SKM-1 treated with dmso at 0.1 percent for 144 hours (cell line): ENCODE measurements around the gene SPEF2.
A peak's percentile ranks its signal among the peaks of the same experiment; 100 is the strongest.
"Not testable (repeated sequence)": the region's sequence is repeated elsewhere in the genome, so short reads cannot be mapped to it uniquely, and the experiment has no call there.

ENCODE experiments used
- DNase-seq: peaks from one replicate; lab custom pipeline; 2025; ENCODE audit not compliant: unreplicated experiment; lab: John Stamatoyannopoulos, UW

Gene SPEF2

GRCh38 chr5:35852773-35853172, 235.1 kb downstream of the SPEF2 start:
- DNase-seq, result no peak

GRCh38 chr5:35853631-35854030, 236.0 kb downstream of the SPEF2 start:
- peak; percentile 21 for DNase-seq

GRCh38 chr5:35854248-35854647, 236.6 kb downstream of the SPEF2 start:
- no peak for DNase-seq

- DNase-seq, result no peak
Measured at GRCh38 chr5:35855187-35855586, 237.5 kb downstream of the SPEF2 start.

GRCh38 chr5:35856186-35856764, 238.6 kb downstream of the SPEF2 start:
- DNase-seq, result not testable (repeated sequence)

- DNase-seq, result peak; percentile 92
Measured at GRCh38 chr5:35856765-35857351, 239.2 kb downstream of the SPEF2 start, which contains the start of gene IL7R. Gene IL7R (plus strand): TSS chr5:35856891. CDS start chr5:35856978, 87 bp downstream.

GRCh38 chr5:35857606-35858205, 240.0 kb downstream of the SPEF2 start:
- no peak for DNase-seq

GRCh38 chr5:35859101-35859661, 241.5 kb downstream of the SPEF2 start:
- no peak for DNase-seq

- DNase-seq, result no peak
Measured at GRCh38 chr5:35860686-35861085, 243.0 kb downstream of the SPEF2 start.

GRCh38 chr5:35861718-35862117, 244.1 kb downstream of the SPEF2 start:
- DNase-seq, result no peak

- DNase-seq, result no peak
Measured at GRCh38 chr5:35862126-35862525, 244.5 kb downstream of the SPEF2 start.

GRCh38 chr5:35863159-35863558, 245.5 kb downstream of the SPEF2 start:
- DNase-seq, result peak; percentile 61
